HG03097 (cell line): Measurements from ENCODE around the gene COMT.
"Not testable (repeated sequence)": the region's sequence is repeated elsewhere in the genome, so short reads cannot be mapped to it uniquely, and the experiment has no call there.

Experiments used
- ATAC-seq: cut with Tn5 transposase; IDR thresholded peaks from one replicate; pipeline ENCODE4 v1.9.1; 2021; ENCODE audit not compliant: unreplicated experiment, low FRiP score

COMT gene

DNA sequence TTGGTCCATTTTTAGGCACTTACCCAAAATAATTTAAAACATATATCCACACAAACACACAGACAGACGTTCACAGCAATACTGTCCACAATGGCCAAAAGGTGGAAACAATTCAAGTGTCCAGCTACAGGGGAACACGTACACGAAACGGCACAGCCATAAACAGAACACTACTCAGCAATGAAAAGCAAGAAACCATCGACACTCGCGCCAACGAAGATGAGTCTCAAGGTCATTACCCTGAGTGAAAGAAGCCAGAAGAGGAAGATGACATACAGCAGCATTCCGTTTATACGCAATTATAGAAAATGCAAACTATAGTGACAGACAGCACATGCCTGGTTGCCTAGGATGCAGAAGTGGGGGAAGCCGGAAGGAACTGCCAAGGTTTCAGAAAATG is 13.4 kb upstream of the COMT start:
- no peak for ATAC-seq

GRCh38 chr22:19929586-19930550 is 11.7 kb upstream of the COMT start:
- no peak for ATAC-seq

GRCh38 chr22:19930551-19931486 is 10.8 kb upstream of the COMT start:
- no peak for ATAC-seq

DNA sequence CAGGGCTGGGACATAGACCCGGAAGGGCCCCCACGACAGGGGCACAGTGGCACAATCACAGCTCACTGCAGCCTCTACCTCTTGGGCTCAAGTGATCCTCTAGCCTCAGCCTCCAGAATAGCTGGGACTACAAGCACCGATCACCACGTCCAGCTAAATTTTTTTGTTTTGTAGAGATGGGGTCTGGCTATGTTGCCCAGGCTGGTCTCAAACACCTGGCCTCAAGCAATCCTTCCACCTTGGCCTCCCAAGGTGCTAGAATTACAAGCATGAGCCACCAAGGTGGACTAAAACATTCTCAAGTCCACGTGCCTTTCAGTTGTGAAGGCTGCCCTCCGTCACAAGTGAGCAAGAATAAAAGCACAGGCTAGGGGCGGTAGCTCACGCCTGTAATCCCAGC is 10.1 kb upstream of the COMT start:
- ATAC-seq: no peak

DNA sequence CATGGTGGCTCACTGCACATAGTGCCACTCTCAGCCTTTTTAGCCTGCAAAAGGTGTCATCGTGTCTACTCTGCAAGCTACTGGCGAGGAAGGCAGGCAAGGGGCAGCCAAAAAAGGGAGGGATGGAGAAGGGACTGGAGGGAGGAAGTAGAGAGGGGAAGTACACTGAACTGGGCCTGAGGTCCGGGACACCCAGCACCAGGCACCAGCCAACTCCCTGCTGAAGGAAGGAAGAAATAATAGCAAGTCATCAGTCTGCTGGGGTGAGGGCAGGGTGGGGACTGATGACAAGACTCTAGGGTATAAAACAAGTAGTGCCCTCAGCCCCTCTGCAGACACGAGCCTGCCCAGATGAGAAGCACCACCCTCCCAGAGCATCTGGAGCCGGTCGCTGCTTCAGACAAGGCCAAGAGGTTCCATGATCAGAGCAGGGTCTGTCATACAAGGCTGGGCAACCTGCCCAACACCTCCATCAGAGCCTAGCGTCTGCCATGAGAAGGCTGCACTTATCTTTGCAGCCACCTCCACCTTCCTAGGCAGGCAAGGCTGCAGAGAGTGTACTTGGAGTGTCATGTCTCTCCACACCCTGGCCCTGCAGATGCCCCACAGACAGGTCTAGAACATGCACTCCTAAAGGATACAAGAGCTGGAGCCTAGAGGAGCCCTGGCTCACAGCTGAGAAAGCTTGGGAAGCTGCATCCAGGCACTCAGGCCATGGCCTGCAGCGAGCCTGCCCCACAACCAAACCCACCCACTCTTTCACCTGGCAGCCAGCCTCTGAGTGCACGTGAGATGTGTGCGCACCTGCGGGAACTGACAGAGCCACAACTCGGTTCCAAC is 9.0 kb upstream of the COMT start:
- ATAC-seq: no peak

DNA sequence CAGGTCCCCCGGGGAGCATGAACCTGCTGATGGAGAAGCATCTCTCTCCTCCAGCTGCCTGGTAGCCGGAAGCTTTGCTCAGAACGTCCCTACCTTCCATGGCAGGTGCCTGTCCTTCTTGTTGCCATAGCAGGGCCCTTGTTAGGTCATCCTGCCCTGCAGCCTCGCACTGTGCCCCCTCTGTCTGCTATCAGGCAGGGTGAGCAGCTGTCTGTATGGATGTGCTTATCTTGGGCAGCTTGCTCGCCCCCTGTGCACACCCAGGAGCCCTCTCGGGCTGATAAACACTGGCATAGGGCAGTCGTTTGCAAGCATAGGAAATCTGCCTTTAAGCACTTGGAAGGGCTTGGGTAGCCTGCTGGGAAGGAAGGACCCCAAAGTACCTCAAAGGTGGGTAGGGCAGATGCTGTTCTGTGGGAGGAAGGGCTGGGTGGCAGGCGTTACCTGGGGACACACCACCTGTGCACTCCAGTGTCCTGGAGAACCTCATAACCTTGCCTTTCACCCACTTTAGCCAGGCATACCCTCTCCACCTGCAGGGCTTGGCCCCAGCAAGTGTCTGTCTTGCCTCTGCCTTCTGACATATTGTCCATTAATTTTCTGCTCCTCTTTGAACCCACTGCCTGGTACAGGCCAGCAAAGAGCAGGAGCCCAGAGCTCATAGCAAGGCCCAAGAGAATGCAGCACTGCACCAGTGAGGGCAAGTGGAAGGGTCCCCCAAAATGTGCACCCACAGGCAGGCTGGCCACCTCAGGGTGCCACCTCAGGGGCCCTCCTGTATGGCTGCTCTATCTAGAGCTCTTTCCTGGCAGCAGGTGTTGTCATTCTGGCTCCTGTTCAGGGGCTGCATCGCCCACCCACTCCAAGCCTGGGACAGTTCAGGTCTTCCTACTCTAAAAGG is 8.0 kb upstream of the COMT start:
- no peak for ATAC-seq

GRCh38 chr22:19935123-19935718 is 6.4 kb upstream of the COMT start:
- ATAC-seq: not testable (repeated sequence)

- ATAC-seq: no peak
Observed at GRCh38 chr22:19936513-19936912, 5.1 kb upstream of the COMT start.

GRCh38 chr22:19937616-19938473 is 3.7 kb upstream of the COMT start:
- ATAC-seq: no peak

- no peak for ATAC-seq
Observed at GRCh38 chr22:19940536-19941364, 822 bp upstream of the COMT start.

DNA sequence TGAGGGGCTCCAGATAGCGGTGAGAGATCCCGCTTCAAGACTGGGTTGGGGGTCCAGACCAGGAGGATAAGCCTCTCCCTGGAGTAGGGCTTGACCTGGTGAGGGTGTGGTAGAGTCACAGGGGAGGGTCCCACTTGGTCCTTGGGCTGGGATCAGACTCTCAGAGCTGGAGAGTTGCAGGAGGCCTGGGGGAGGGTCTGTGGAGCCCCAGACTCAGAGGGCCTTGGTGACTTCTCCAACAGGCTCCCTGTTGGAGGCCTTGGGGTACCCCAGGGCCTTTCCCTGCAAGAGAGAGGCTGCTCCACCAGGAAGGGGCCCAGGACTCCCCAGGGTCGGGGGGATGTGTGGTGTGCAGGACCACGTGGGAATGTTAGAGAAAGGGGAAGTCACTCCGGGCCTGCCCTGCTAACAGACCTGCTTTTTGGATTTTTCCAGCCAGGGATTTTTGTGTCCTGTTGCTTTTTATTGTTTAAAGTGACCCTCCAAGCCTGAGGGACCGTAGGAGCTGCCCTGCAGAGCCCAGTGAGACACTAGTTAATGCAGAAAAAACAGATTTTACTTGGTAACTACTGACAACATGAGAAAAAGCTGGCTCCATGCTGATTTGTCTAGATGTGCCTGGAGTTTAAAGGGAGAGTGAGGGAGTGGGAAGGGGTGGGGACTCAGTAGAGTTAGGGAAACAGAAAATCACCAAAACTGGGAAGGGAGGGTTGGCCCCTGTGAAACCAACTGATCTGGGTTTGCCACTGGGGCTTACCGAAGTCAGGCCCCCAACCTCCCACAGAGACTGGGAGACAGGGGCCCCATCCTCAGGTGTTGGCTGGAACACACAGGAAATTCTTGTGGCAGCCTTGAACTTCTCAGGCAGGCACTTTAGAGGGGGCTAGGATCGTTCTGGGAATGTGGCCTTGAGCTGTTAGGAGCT is 847 bp downstream of the COMT start:
- no peak for ATAC-seq

GRCh38 chr22:19943082-19944026 is 1.8 kb downstream of the COMT start:
- no peak for ATAC-seq

DNA sequence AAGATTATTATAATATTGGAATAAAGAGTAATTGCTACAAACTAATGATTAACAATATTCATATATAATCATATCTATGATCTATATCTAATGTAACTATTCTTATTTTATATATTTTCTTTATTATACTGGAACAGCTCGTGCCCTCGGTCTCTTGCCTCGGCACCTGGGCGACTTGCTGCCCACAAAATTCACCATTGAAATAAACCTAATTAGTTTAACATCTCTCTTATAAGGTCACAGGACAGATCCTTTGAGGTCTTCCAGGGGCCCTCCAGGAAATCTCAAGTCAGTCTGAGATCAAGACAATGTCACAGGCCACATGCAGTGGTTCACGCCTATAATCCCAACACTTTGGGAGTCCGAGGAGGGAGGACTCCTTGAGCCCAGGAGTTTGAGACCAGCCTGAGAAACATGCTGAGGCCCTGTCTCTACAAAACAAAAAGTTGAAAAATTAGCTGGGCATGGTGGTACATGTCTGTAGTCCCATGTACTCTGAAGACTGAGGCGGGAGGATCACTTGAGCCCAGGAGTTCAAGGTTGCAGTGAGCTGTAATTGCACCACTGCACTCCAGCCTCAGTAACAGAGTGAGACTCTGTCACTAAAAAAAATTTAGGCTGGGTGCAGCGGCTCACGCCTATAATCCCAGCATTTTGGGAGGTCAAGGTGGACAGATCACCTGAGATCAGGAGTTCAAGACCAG is 6.6 kb downstream of the COMT start:
- ATAC-seq: no peak

GRCh38 chr22:19951346-19951745 is 9.8 kb downstream of the COMT start:
- no peak for ATAC-seq
